H1 (cell line): Measurements from ENCODE around the gene GPA33. TPM values are rescaled to one million over a fixed set of nuclear protein-coding genes. Genes with fewer than 3 reads are reported as not detected.

ENCODE experiments used
- ATF3 ChIP-seq: IDR thresholded peaks from 2 replicates; pipeline ENCODE4 v1.6.1; 2011; ENCODE audit warnings: low read depth, mild to moderate bottlenecking, low read length; ENCODE audit not compliant: insufficient read depth
- BRCA1 ChIP-seq: IDR thresholded peaks from 2 replicates; pipeline ENCODE4 v1.6.1; 2012; ENCODE audit warnings: low read depth, low read length, improper control_type of control experiment
- CBX8 ChIP-seq: fragments of 300-800, 300-1000 bp; sonication (generic); IDR thresholded peaks from 2 replicates; pipeline ENCODE4 v1.7.1; 2016; ENCODE audit warnings: low read depth, low read length, borderline replicate concordance
- CHD7 ChIP-seq: fragments of 300-600 bp; sonication (generic); IDR thresholded peaks from 2 replicates; pipeline ENCODE4 v1.7.1; 2012; ENCODE audit warnings: low read length, moderate library complexity, mild to moderate bottlenecking, inconsistent platforms; ENCODE audit not compliant: insufficient replicate concordance
- CTBP2 ChIP-seq: IDR thresholded peaks from 2 replicates; pipeline ENCODE4 v1.7.0; 2011; ENCODE audit warnings: borderline replicate concordance, mild to moderate bottlenecking, moderate library complexity, mixed read lengths, low read length; ENCODE audit not compliant: insufficient read depth, insufficient read length
- HDAC2 ChIP-seq, 2 experiments: fragments of 300-600 bp in 1 of 2; sonication (generic) in 1 of 2; IDR thresholded peaks; 2 replicates each; pipeline ENCODE4 v1.6.1; 2011 to 2012; ENCODE audit warnings: low read depth in 2 of 2, low read length in 2 of 2, mild to moderate bottlenecking in 2 of 2, moderate library complexity in 2 of 2, borderline replicate concordance in 1 of 2, inconsistent platforms in 1 of 2
- NANOG ChIP-seq: IDR thresholded peaks from 2 replicates; pipeline ENCODE4 v1.6.1; 2011; ENCODE audit warnings: low read length, low read depth, mild to moderate bottlenecking, inconsistent platforms; ENCODE audit not compliant: insufficient read depth, poor library complexity, severe bottlenecking
- PHF8 ChIP-seq: fragments of 200-600 bp; sonication (generic); conservative IDR thresholded peaks from 2 replicates; pipeline ENCODE4 v1.7.1; 2012; ENCODE audit warnings: low read depth, mild to moderate bottlenecking, inconsistent platforms, low read length, moderate library complexity
- RXRA ChIP-seq: IDR thresholded peaks from 2 replicates; pipeline ENCODE4 v1.6.1; 2011; ENCODE audit warnings: low read depth, mild to moderate bottlenecking, low read length, moderate library complexity; ENCODE audit not compliant: insufficient read depth
- SP2 ChIP-seq: IDR thresholded peaks from 2 replicates; pipeline ENCODE4 v1.6.1; 2012; ENCODE audit warnings: mild to moderate bottlenecking, low read length, inconsistent platforms
- SRF ChIP-seq: IDR thresholded peaks from 2 replicates; pipeline ENCODE4 v1.6.1; 2011; ENCODE audit warnings: mild to moderate bottlenecking, low read depth, low read length, moderate library complexity
- polyA plus RNA-seq, 7 experiments: library from polyadenylated mRNA; depleted of rRNA in 3 of 7; stranded (reverse) in 5 of 7; unstranded in 2 of 7; fragments of >200 nt in 5 of 7; fragments of 200-250 nt in 2 of 7; gene quantifications; 1 replicate in 5 of 7; 2 replicates in 1 of 7; 4 replicates in 1 of 7; pipeline versions ENCODE4 v1.2.1 to v1.2.3, GENCODE V29; 2011 to 2013; ENCODE audit warnings: missing spikeins in 2 of 7, mixed read lengths in 2 of 7
- total RNA-seq: library from RNA; stranded (reverse); fragmentation: NEBNext Ultra II Directional; extraction: Animal tissue kit (Norgen Biotek cat#: 25700); gene quantifications from 2 replicates; pipeline ENCODE4 v1.2.1, GENCODE V29; 2021

GPA33 gene
- total and polyA plus RNA-seq, 2 of the 8 experiments (the other 6 are each of a cell fraction or from before 2014, with no cell fraction given): 0.19 to 0.67 TPM

- TF ChIP-seq CHD7 (no peak), BRCA1 (no peak), CBX8 (no peak), RXRA (no peak), HDAC2 (IDR thresholded peaks at IDR 0.05; ENCODE audit: borderline replicate concordance in 1 of 2, low read depth in 2 of 2, low read length in 2 of 2) (no peak), ATF3 (no peak), SRF (no peak), PHF8 (no peak), SP2 (no peak), NANOG (no peak), CTBP2 (no peak)
Measured at GRCh38 chr1:167092653-167093052, 2.5 kb upstream of the GPA33 start (continued).
